Hematopoietic multipotent progenitor cell (in vitro differentiated cells): ENCODE results near the gene KTN1. TPM values are rescaled to one million over a fixed set of nuclear protein-coding genes. Genes with fewer than 3 reads are reported as not detected.

ENCODE experiments used
- DNase-seq, 3 donors: peaks; one replicate each; pipeline ENCODE4 v3.0.0-alpha.2; 2011 to 2015; ENCODE audit warnings: low read depth in 2 of 3, low spot score in 2 of 3
- total RNA-seq: library from RNA; depleted of rRNA; stranded (reverse); fragments of >200 nt; gene quantifications from one replicate; pipeline ENCODE4 v1.2.3, GENCODE V29; 2012

KTN1 gene
- total RNA-seq, 1 donor = 15.1 TPM

DNA sequence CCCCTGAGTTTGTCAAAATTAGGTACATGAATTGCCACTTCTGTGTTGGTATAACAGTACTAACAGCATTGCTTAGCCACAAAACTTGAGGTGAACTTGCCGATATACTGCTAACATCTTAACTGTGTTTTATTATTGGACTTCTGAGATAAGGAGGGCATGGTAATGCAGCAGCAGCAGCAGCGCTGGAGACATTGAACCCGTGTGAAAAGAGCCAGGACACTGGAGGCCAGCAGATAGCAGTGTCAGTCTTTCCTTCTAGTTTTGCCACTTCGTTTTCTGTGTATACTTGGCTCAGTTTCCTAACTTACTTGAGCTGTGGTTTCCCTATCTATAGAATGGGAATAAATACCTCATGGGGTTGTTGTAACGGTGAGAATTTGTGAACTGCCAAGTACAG is 82.7 kb downstream of the KTN1 start:
- DNase-seq = no peak

DNA sequence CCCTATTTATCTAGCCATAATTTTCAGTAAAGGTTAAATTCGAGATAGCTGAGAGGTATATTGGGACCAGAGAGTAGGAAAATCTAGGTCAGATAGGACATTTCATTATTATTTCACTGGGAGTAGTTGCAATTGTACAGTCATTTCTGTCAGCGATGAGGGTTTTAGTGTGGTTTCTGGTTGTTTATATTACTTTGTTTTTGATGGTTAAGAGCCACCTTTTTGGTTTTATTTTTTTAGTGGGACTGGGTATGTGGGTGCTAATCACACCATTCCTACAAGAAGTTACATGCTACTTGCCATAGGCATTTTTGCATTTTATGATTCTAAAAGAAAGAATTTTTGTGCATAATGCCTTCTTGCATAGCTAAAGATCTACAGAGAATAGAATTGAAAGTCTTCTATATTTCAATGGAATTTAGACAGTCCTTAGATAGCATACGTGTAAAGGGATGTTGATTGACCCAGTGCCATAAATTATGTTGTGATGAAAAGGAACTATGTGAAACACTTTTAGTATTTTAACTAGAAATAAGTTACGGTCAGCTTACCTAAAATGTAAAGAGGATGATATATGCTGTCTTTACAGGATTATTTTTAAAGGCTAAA is 85.2 kb downstream of the KTN1 start:
- no peak for DNase-seq

DNA sequence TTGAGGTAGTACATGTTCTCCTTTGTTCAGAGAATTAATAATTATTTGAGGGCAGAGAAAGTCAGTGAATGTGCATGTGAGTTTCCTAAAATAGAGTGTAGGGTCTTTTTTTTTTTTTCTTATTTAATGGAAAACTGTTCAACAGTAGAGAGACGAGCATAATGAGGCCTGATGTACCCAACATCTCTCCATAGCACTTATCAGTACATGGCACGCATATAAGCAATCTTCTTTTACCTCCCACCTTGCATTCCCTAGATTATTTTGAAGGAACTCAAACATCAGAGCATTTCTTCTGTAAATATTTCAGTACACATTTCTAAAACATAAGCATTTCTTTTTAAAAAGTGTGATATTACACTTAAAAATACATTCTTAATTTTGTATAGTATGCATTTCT is 87.8 kb downstream of the KTN1 start:
- DNase-seq = no peak

DNA sequence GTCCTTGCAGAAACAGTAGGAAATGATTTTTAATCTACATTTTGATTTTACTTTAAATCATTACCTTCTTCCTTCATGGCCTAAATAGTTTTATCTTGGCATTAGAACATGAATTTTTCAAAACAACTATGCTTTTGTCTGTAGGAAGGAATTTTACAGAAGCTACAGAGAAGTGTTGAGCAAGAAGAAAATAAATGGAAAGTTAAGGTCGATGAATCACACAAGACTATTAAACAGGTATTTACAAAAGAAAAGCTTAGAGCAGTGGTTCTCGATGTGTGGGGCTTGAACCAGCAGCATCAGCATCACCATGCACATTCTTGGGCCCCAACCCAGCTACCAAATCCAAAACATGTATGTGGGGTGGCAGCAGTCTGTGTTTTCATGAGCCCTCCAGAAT is 91.6 kb downstream of the KTN1 start:
- no peak for DNase-seq

DNA sequence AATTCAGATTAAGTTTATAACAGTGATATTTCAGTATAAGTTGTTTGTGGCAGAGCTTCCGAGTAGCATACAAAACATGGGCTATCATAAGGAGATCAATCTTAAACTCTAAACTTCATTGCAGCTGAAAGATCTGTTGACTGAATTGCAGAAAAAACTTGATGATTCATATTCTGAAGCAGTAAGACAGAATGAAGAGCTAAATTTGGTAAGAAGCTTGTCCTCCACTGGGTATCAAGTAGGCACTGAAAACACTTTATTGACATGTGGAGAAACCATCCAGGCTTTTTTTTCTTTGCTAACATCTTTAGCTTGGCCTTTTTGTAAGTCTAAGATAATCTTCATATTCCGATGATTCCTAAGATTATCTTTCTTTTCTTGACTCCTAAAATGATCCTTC is 93.0 kb downstream of the KTN1 start:
- DNase-seq = no peak

DNA sequence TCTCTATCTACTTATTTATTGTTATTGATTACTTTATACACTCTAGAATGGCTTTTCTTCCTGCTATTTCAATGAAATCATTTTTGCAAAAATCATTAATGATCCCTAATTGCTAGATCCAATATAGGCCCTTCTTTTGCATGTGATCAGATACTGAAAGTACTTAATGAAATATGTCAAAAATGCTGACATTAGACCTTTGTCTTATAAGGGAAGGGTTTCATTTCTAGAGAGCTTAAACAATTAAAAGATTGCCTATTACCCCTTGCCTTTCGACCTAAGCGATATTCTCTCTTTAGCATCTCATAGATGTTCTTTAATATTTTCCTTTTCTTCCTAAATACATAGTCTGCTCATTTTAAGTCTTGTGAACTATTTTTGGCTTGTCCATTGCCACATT is 101.1 kb downstream of the KTN1 start:
- DNase-seq = no peak

DNA sequence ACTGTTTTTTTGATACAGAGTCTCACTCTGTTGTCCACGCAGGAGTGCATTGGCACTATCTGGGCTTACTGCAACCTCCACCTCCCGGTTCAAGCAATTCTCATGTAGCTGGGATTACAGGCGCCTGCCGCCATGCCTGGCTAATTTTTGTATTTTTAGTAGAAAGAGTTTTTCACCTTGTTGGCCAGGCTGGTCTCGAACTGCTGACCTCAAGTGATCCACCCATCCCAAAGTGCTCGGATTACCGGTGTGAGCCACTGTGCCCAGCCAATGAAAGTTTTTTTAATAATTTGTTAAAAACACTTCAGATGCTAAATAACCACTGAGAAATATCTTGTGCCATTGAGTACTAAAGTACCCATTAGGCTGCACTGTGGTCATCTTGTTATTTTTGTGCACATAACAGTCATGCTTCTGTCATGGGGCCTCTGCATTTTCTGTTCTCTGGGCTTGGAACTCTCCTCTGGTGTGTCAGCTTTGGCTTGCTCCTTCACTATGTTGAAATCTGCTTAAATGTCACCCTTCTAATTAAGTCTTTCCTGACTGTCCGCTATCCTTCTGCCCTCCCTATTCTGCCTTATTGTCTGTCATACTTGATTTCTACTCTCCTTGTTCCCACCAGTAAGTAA is 105.1 kb downstream of the KTN1 start:
- no peak for DNase-seq

DNA sequence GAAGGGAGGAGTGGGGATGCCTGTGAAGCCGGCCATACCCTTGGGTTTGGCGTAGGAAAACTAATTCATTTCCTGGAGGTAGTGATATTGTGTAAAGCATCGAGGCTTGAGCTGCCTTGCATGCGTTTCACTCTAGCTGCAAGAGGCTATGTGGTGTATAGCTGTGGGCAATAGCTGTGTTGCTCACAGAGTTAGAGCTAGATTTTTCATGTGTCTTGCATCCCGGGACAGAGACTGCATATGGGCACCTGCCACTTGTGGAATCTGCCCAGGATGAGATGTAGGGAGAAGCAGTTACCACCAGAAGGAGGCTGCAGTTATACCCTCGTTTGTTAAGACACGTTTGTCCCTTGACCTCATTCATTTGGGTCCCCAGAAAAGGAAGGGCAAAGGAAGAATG is 106.7 kb downstream of the KTN1 start:
- DNase-seq = no peak

DNA sequence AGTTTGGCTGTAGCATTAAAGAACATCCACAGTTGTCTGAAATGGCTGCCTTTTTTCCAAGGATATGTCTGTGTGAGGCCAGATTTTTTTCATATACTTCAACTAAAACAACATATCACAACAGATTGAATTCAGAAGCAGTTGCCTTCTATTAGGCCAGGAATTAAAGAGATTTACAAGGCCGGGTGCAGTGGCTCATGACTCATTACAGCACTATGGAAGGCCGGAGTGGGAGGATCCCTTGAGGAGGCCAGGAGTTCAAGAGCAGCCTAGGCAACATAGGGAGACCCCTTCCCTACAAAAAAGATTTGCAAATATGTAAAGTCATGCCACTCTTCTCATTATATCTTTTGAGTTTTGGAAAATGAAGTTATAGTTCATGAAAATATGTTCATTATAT is 108.6 kb downstream of the KTN1 start:
- DNase-seq = no peak

DNA sequence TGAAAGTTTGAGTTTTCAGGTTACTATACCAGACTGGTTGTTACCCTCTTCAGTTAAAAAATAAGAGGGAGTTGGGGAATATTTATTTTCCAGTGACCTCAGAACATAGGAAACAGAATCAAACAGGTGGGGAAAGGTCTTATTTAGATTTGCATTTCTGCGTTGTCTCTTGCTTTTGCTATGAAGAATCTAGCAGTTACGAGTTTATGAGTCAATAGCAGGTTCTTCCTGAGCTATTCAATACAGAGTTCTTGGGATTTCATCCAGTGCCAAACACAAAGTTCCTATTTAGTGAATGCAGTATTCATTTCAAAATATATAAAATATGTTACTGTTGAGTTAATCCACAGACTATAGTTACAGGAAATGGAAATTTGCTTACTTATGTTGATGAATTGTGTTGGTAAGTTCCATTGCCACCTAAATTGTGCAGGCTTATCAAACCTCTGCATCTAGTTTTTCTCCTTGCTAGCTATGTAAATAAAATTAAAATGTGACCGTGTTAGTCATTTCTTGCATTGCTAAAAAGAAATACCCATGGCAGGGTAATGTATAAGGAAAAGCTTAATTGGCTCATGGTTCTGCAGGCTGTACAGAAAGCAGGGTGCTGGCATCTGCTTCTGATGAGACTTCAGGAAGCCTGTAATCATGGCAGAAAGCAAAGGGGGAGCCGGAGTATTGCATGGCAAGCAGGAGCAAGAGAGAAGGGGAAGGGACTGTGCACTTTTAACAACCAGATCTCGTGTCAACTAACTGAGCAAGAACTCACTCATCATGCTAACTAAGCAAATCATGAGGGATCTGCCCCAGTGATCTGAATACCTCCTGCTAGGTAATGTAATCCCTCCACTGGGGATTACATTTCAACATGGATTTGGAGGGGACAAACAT is 110.2 kb downstream of the KTN1 start:
- DNase-seq = no peak

DNA sequence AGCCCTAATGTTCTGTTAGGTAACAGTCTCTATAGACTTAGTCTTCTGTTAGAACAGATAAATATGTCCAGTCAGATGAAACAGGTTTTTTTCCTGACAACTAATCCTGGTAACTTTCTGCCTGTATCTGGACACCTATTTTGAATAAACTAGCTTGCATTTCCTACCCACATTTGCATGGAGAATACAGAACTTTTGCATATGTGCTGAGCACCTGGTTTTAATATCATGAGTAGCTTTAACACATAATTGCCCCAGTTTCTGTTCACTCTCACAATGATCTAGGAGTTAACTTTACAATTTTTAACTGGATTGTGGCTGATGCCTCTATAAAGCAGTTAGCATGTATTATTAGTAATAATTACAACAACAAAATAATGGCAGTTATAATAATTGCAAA is 111.7 kb downstream of the KTN1 start:
- no peak for DNase-seq

DNA sequence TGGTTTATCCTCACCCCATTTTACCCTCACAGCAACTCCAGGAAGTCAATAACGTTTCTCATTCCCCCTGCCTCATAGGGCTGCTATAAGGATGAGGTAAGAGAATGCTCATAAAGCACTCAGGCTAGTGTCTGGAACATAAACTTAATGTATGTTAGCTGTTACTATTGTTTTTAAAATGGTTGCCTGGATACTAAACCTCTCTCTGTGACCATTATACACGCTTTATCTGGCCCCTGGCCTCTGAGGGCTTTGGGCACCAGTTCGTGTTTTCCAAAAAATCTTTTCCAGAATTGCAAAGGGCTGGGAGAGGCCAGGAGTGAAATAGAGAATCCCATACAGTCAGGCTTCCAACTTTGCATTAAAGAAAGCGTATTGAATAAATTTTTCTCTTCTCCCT is 113.9 kb downstream of the KTN1 start:
- no peak for DNase-seq

DNA sequence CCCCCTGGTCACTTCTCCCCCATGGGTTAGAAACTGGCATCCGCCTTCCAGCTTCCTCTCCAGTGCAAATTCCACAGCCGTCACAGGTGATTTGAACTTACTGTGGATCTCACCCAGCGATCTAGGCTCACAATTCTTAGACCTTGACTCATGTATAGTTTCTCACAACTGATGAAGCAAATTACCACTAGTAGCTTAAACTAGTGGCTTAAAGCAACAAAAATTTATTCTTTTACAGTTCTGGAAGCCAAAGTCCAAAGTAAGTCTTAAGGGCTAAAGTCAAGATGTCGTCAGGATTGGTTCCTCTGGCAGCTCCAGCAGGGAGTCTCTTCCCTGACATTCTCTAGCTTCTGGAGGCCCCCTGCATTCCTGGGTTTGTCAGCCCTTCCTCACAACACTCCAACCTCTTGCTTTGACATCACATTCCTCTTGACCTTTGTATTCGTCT is 117.4 kb downstream of the KTN1 start:
- no peak for DNase-seq

DNA sequence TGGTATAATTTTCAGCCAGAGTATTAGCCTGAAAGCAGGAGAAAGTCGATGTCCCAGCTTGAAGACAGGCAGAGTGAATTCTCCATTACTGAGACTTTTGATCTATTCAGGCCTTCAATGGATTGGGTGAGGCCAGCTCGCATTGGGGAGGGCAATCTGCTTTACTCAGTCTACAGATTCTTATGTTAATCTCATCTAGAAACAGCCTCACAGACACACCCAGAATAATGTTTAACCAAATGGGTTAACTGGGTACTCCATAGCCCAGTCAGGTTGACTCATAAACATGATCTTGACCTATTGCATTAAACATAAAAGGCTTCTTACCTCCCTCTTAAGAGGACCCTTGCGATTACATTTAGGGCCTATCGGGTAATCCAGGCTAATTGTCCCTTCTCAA is 118.0 kb downstream of the KTN1 start:
- no peak for DNase-seq

DNA sequence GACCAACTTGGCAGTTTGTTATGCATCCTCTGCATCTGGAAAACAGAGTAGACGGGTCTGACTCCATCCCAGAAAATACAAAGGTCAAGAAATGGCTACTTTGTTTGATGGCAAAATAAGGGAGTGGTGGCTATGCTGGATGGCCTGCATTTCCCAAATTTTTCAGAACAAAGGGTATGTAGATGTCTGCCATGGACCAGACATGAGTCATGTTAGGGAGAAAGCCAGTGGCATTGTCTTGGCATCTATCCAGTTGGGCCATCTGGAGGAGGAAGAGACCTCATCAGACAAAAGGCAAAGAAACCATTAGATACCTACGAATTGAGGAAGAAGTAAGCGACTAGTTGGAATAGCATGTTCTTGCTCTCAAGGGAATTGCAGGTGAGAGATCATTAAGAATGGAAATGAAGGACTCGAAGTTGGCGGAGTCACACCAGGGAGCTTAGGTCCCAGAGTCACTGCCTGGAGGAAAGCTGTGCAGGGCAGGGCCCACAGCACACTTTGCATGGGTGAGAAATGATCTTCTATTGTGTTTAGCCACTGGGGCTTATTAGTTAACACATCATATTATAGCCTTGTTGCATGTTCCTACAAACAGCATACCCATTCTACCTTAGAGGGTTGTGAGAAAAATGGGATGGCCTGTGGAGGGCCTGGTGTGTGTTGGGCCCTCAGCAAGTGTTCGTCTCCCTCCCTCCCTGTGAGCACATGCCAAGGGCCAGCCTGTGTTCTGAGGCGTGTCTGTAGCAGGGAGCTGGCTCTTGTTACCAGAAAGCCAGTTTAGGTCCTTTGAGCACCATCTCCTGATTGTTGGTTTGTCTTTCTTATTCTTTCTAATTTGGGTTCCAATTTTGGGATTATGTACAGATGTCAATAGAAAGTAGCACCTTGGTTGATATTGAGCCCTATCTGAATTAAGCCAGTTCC is 119.4 kb downstream of the KTN1 start:
- no peak for DNase-seq

DNA sequence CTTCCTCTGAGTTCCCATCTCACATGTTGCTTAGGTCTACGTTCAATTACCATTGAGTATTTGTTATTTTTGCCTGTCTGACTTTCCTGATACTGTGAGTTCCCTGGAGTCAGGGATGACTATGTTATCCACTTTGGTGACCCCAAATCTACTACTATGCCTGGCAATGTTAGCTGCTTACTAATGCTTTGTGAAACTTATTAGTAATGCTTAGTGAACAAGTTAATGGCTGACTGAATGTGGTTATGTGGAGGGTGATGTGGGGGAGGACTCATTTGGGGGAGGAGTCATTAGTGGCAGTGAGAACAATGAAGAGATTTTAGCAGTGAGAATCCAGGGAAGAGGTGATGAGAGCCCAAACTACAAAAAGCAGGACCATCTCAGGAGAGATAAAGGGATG is 121.6 kb downstream of the KTN1 start:
- DNase-seq = no peak

DNA sequence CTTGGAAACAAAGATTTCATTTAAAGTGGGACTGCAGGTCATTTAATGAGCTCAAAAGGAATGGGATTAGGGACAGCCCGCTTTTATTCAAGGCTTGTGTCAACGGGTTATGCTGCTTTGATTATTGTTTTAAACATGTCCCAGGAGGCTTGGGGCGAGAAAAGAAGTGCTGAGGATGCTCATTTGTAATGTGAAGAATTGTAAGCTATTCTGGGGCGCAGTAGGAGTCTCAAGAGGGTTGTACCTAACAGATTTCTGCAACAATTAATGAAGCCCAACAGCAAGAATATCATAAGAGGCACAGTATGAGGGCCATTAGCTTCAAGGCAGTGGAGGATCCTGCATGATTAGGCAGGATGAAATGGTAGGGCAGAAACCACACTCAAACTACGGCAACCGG is 122.5 kb downstream of the KTN1 start:
- no peak for DNase-seq

DNA sequence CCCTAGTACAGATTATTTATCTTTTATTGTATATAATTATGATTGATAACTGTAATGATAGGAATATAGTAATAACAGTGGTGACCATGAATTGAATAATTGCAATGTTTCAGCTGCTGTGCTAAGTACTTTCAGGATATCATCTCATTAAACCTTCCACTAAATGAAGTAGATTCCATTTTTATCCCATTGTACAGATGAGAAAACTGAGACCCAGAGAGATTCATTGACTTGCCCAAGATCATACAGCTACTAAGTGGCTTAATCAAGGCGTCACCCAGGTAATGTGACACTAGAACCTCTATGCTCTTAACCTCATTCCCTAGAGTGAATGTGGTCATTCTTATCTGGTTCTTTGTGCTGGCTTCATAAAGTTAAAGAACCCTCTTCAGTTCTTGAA is 124.6 kb downstream of the KTN1 start:
- DNase-seq = no peak

DNA sequence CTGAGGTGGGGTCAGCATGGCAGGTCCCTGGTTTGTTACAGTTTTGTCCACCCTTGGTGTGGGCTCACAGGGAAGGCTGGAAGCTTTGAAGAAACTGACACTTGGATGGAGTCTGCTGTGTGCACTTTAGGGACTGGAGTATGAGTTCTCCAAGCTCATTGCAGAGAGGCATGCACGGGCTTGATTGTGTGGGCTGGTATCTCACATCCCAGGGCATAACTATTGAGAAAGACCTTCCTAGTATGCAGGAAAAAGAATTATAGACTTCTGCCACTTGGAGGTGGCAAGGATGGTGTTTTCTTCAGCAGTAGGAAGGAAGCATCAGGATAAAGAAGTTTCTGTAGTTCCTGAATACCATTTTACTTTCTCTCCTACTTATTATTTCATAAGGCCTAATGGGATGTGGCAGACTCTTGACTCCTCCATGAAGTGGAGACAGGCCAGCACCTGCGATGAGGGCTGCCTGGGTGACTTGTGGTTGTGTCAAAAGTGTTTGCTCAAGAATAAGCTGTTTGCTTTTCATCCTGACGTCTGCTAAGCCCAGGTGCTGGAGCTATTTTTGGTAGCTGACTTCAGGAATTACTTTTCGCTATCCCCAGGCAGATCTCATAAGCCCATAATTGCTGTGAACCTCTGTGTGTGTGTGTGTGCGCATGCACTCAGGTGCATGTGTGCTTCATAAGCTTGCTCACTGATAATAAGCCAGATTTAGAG is 125.8 kb downstream of the KTN1 start:
- DNase-seq = no peak

DNA sequence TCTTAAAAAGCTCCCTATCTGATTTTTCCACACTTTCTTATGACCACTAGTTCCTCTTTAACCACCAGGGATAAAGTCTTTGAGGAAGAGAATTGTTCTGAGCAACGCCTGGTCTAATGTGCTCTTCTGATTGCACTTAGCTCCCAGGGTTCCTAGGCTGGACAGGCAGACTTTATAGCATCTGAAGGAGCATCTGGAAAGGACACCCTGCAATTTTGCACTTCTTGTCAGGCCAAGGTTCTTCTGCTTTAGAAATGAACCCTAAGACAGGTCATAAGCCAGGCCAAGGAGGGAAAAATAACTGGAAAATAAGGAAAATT is 126.3 kb downstream of the KTN1 start:
- DNase-seq = no peak
